ENCODE results near the gene PIGV. TPM values are rescaled to one million over a fixed set of nuclear protein-coding genes. Genes with fewer than 3 reads are reported as not detected.
A peak's percentile ranks its signal among the peaks of the same experiment; 100 is the strongest.

The PIGV gene
- total and polyA plus RNA-seq, 2 donors = 9.4 to 10.6 TPM

- WGBS = 4% methylated on average over 10 of the region's 10 CpGs
- H3K36me3 ChIP-seq (ENCODE audit: control insufficient read depth in 2 of 2, insufficient read depth in 2 of 2, low read length in 1 of 2) = peaks cover 11 to 14% of the 10 kb centered on the region in 2 donors
- H3K4me3 ChIP-seq (ENCODE audit: low read length in 2 of 2) = peak overlapping the region; percentile 91 to 95
- H3K9me3 ChIP-seq (ENCODE audit: control insufficient read depth in 2 of 2, insufficient read depth in 1 of 2, low read length in 1 of 2) = no peaks in the 10 kb centered on the region
- H3K27ac ChIP-seq (ENCODE audit: low read depth in 1 of 2, low read length in 1 of 2) = peak overlapping the region; percentile 97 to 99
- DNase-seq (ENCODE audit: low read depth in 6 of 9, low spot score in 9 of 9) = peak in 2 of 9 donors; percentile 4 to 24
- H3K4me1 ChIP-seq (ENCODE audit: control insufficient read depth in 2 of 2, insufficient read depth in 2 of 2, low read length in 2 of 2) = peaks cover 19 to 51% of the 10 kb centered on the region in 2 donors
- H3K27me3 ChIP-seq (ENCODE audit: control insufficient read depth in 2 of 2, insufficient read depth in 1 of 2, low read length in 1 of 2) = no peaks in the 10 kb centered on the region
Measured at GRCh38 chr1:26788515-26788785, 700 bp downstream of the PIGV start.

GRCh38 chr1:26788836-26789611 is 1.3 kb downstream of the PIGV start:
- peak overlapping the region; percentile 97 to 99 for H3K27ac ChIP-seq (ENCODE audit: low read depth in 1 of 2, low read length in 1 of 2)
- peaks cover 12 to 13% of the 10 kb centered on the region in 2 donors for H3K36me3 ChIP-seq (ENCODE audit: control insufficient read depth in 2 of 2, insufficient read depth in 2 of 2, low read length in 1 of 2)
- peak; percentile 66 to 94 (median 81) for DNase-seq (ENCODE audit: low read depth in 6 of 9, low spot score in 9 of 9)
- H3K27me3 ChIP-seq (ENCODE audit: control insufficient read depth in 2 of 2, insufficient read depth in 1 of 2, low read length in 1 of 2) = no peaks in the 10 kb centered on the region
- peaks cover 19 to 48% of the 10 kb centered on the region in 2 donors for H3K4me1 ChIP-seq (ENCODE audit: control insufficient read depth in 2 of 2, insufficient read depth in 2 of 2, low read length in 2 of 2)
- no peaks in the 10 kb centered on the region for H3K9me3 ChIP-seq (ENCODE audit: control insufficient read depth in 2 of 2, insufficient read depth in 1 of 2, low read length in 1 of 2)
- 1% methylated on average over 19 of the region's 19 CpGs for WGBS
- peak overlapping the region; percentile 91 to 95 for H3K4me3 ChIP-seq (ENCODE audit: low read length in 2 of 2)

GRCh38 chr1:26789612-26789865 is 1.8 kb downstream of the PIGV start:
- no peaks in the 10 kb centered on the region for H3K27me3 ChIP-seq (ENCODE audit: control insufficient read depth in 2 of 2, insufficient read depth in 1 of 2, low read length in 1 of 2)
- DNase-seq (ENCODE audit: low read depth in 6 of 9, low spot score in 9 of 9) = no peak
- peaks cover 19 to 43% of the 10 kb centered on the region in 2 donors for H3K4me1 ChIP-seq (ENCODE audit: control insufficient read depth in 2 of 2, insufficient read depth in 2 of 2, low read length in 2 of 2)
- H3K9me3 ChIP-seq (ENCODE audit: control insufficient read depth in 2 of 2, insufficient read depth in 1 of 2, low read length in 1 of 2) = no peaks in the 10 kb centered on the region
- H3K36me3 ChIP-seq (ENCODE audit: control insufficient read depth in 2 of 2, insufficient read depth in 2 of 2, low read length in 1 of 2) = peaks cover 15 to 16% of the 10 kb centered on the region in 2 donors
- peak overlapping the region in 1 of 2 donors; percentile 25 for H3K27ac ChIP-seq (ENCODE audit: low read depth in 1 of 2, low read length in 1 of 2)
- WGBS = 72% methylated on average over 3 of the region's 3 CpGs
- H3K4me3 ChIP-seq (ENCODE audit: low read length in 2 of 2) = no peak overlapping the region

GRCh38 chr1:26789931-26790330 is 2.2 kb downstream of the PIGV start:
- WGBS = 62% methylated on average over 4 of the region's 4 CpGs
- Histone ChIP-seq H3K4me3 (ENCODE audit: low read length in 2 of 2) (no peak overlapping the region), H3K27me3 (ENCODE audit: control insufficient read depth in 2 of 2, insufficient read depth in 1 of 2, low read length in 1 of 2) (no peaks in the 10 kb centered on the region), H3K27ac (ENCODE audit: low read depth in 1 of 2, low read length in 1 of 2) (no peak overlapping the region), H3K9me3 (ENCODE audit: control insufficient read depth in 2 of 2, insufficient read depth in 1 of 2, low read length in 1 of 2) (no peaks in the 10 kb centered on the region), H3K4me1 (ENCODE audit: control insufficient read depth in 2 of 2, insufficient read depth in 2 of 2, low read length in 2 of 2) (peaks cover 19 to 41% of the 10 kb centered on the region in 2 donors), H3K36me3 (ENCODE audit: control insufficient read depth in 2 of 2, insufficient read depth in 2 of 2, low read length in 1 of 2) (peaks cover 19 to 20% of the 10 kb centered on the region in 2 donors)
- no peak for DNase-seq (ENCODE audit: low read depth in 6 of 9, low spot score in 9 of 9)

- DNase-seq (ENCODE audit: low read depth in 6 of 9, low spot score in 9 of 9) = no peak
- H3K27me3 ChIP-seq (ENCODE audit: control insufficient read depth in 2 of 2, insufficient read depth in 1 of 2, low read length in 1 of 2) = no peaks in the 10 kb centered on the region
- peaks cover 21 to 22% of the 10 kb centered on the region in 2 donors for H3K36me3 ChIP-seq (ENCODE audit: control insufficient read depth in 2 of 2, insufficient read depth in 2 of 2, low read length in 1 of 2)
- 91% methylated on average over 5 of the region's 5 CpGs for WGBS
- H3K4me3 ChIP-seq (ENCODE audit: low read length in 2 of 2) = no peak overlapping the region
- peaks cover 19 to 36% of the 10 kb centered on the region in 2 donors for H3K4me1 ChIP-seq (ENCODE audit: control insufficient read depth in 2 of 2, insufficient read depth in 2 of 2, low read length in 2 of 2)
- H3K27ac ChIP-seq (ENCODE audit: low read depth in 1 of 2, low read length in 1 of 2) = no peak overlapping the region
- H3K9me3 ChIP-seq (ENCODE audit: control insufficient read depth in 2 of 2, insufficient read depth in 1 of 2, low read length in 1 of 2) = no peaks in the 10 kb centered on the region
Measured at GRCh38 chr1:26790551-26790953, 2.8 kb downstream of the PIGV start.

- WGBS = 89% methylated on average over 6 of the region's 6 CpGs
- H3K36me3 ChIP-seq (ENCODE audit: control insufficient read depth in 2 of 2, insufficient read depth in 2 of 2, low read length in 1 of 2) = peaks cover 21 to 22% of the 10 kb centered on the region in 2 donors
- H3K9me3 ChIP-seq (ENCODE audit: control insufficient read depth in 2 of 2, insufficient read depth in 1 of 2, low read length in 1 of 2) = no peaks in the 10 kb centered on the region
Measured at GRCh38 chr1:26791148-26791547, 3.4 kb downstream of the PIGV start.

GRCh38 chr1:26791626-26792025 is 3.9 kb downstream of the PIGV start:
- Histone ChIP-seq H3K27ac (ENCODE audit: low read depth in 1 of 2, low read length in 1 of 2) (no peak overlapping the region), H3K4me1 (ENCODE audit: control insufficient read depth in 2 of 2, insufficient read depth in 2 of 2, low read length in 2 of 2) (peaks cover 11 to 26% of the 10 kb centered on the region in 2 donors), H3K4me3 (ENCODE audit: low read length in 2 of 2) (no peak overlapping the region), H3K36me3 (ENCODE audit: control insufficient read depth in 2 of 2, insufficient read depth in 2 of 2, low read length in 1 of 2) (peaks cover 22 to 25% of the 10 kb centered on the region in 2 donors), H3K27me3 (ENCODE audit: control insufficient read depth in 2 of 2, insufficient read depth in 1 of 2, low read length in 1 of 2) (no peaks in the 10 kb centered on the region), H3K9me3 (ENCODE audit: control insufficient read depth in 2 of 2, insufficient read depth in 1 of 2, low read length in 1 of 2) (no peaks in the 10 kb centered on the region)
- 94% methylated on average over 3 of the region's 3 CpGs for WGBS
- no peak for DNase-seq (ENCODE audit: low read depth in 6 of 9, low spot score in 9 of 9)

More at GRCh38 chr1:26791148-26791547, 3.4 kb downstream of the PIGV start:
- Histone ChIP-seq H3K4me1 (ENCODE audit: control insufficient read depth in 2 of 2, insufficient read depth in 2 of 2, low read length in 2 of 2) (peaks cover 16 to 30% of the 10 kb centered on the region in 2 donors), H3K27me3 (ENCODE audit: control insufficient read depth in 2 of 2, insufficient read depth in 1 of 2, low read length in 1 of 2) (no peaks in the 10 kb centered on the region), H3K27ac (ENCODE audit: low read depth in 1 of 2, low read length in 1 of 2) (no peak overlapping the region), H3K4me3 (ENCODE audit: low read length in 2 of 2) (no peak overlapping the region)
- DNase-seq (ENCODE audit: low read depth in 6 of 9, low spot score in 9 of 9) = no peak

- WGBS = over 99% methylated on average over 2 of the region's 2 CpGs
Measured at GRCh38 chr1:26792924-26793323, 5.2 kb downstream of the PIGV start.

GRCh38 chr1:26794391-26794790 is 6.6 kb downstream of the PIGV start:
- peaks cover 0 to 10% of the 10 kb centered on the region in 2 donors for H3K4me1 ChIP-seq (ENCODE audit: control insufficient read depth in 2 of 2, insufficient read depth in 2 of 2, low read length in 2 of 2)

More at GRCh38 chr1:26792924-26793323, 5.2 kb downstream of the PIGV start:
- H3K9me3 ChIP-seq (ENCODE audit: control insufficient read depth in 2 of 2, insufficient read depth in 1 of 2, low read length in 1 of 2) = no peaks in the 10 kb centered on the region
- H3K27me3 ChIP-seq (ENCODE audit: control insufficient read depth in 2 of 2, insufficient read depth in 1 of 2, low read length in 1 of 2) = no peaks in the 10 kb centered on the region
- H3K36me3 ChIP-seq (ENCODE audit: control insufficient read depth in 2 of 2, insufficient read depth in 2 of 2, low read length in 1 of 2) = peaks cover 25 to 26% of the 10 kb centered on the region in 2 donors
- H3K4me1 ChIP-seq (ENCODE audit: control insufficient read depth in 2 of 2, insufficient read depth in 2 of 2, low read length in 2 of 2) = peaks cover 5 to 17% of the 10 kb centered on the region in 2 donors
- DNase-seq (ENCODE audit: low read depth in 6 of 9, low spot score in 9 of 9) = no peak
- H3K4me3 ChIP-seq (ENCODE audit: low read length in 2 of 2) = no peak overlapping the region
- H3K27ac ChIP-seq (ENCODE audit: low read depth in 1 of 2, low read length in 1 of 2) = no peak overlapping the region

More at GRCh38 chr1:26794391-26794790, 6.6 kb downstream of the PIGV start:
- Histone ChIP-seq H3K27ac (ENCODE audit: low read depth in 1 of 2, low read length in 1 of 2) (no peak overlapping the region), H3K27me3 (ENCODE audit: control insufficient read depth in 2 of 2, insufficient read depth in 1 of 2, low read length in 1 of 2) (no peaks in the 10 kb centered on the region), H3K4me3 (ENCODE audit: low read length in 2 of 2) (no peak overlapping the region), H3K9me3 (ENCODE audit: control insufficient read depth in 2 of 2, insufficient read depth in 1 of 2, low read length in 1 of 2) (no peaks in the 10 kb centered on the region), H3K36me3 (ENCODE audit: control insufficient read depth in 2 of 2, insufficient read depth in 2 of 2, low read length in 1 of 2) (peaks cover 25 to 29% of the 10 kb centered on the region in 2 donors)
- 97% methylated on average over 5 of the region's 5 CpGs for WGBS
- no peak for DNase-seq (ENCODE audit: low read depth in 6 of 9, low spot score in 9 of 9)
